Right renal cortex interstitium (tissue), 3 donors: ENCODE data around the gene UBE2D1. TPM values are rescaled to one million over a fixed set of nuclear protein-coding genes. Genes with fewer than 3 reads are reported as not detected.

ENCODE experiments used
- polyA plus RNA-seq, 3 donors: library from polyadenylated mRNA; unstranded; fragments of 120-200 nt; gene quantifications; one replicate each; pipeline ENCODE4 v1.2.1, GENCODE V29; 2013; ENCODE audit not compliant: insufficient read length in 3 of 3

Gene UBE2D1
- polyA plus RNA-seq, 3 donors: 39.0 to 43.0 (median 40.1) TPM

Other genes with a start within 250 kb of the UBE2D1 start
- 1 to 10 TPM; 7.4 to 7.8 (median 7.5) TPM for gene IPMK, start 67.1 kb upstream of the UBE2D1 start, polyA plus RNA-seq
- 10 to 100 TPM; 59.4 to 62.0 (median 60.4) TPM for gene CISD1, start 65.8 kb upstream of the UBE2D1 start, polyA plus RNA-seq
- gene TFAM, start 50.4 kb downstream of the UBE2D1 start, polyA plus RNA-seq: 10 to 100 TPM; 74.4 to 78.3 (median 77.2) TPM
- gene BICC1, start 177.9 kb downstream of the UBE2D1 start, polyA plus RNA-seq: 10 to 100 TPM; 83.0 to 90.1 (median 89.3) TPM